H1 (cell line): ENCODE measurements around the gene CRABP1. TPM values are rescaled to one million over a fixed set of nuclear protein-coding genes. Genes with fewer than 3 reads are reported as not detected.

Experiments used
- JUND ChIP-seq: IDR thresholded peaks from 2 replicates; pipeline ENCODE4 v1.6.1; 2011; ENCODE audit warnings: mild to moderate bottlenecking, improper control_type of control experiment, low read length
- KDM5A ChIP-seq: fragments of 200-600 bp; IDR thresholded peaks from 2 replicates; pipeline ENCODE4 v1.7.1; 2012; ENCODE audit warnings: mild to moderate bottlenecking, low read length, inconsistent platforms, mixed read lengths
- SIN3A ChIP-seq, 2 experiments: IDR thresholded peaks in 1 of 2; conservative IDR thresholded peaks in 1 of 2; 2 replicates each; pipeline ENCODE4 v1.6.1; 2011 to 2012; ENCODE audit warnings: low read length in 2 of 2, improper control_type of control experiment in 1 of 2, low read depth in 1 of 2, mild to moderate bottlenecking in 1 of 2
- SIRT6 ChIP-seq: IDR thresholded peaks from one replicate; pipeline ENCODE4 v1.7.1; 2012; ENCODE audit warnings: low read length, inconsistent platforms
- SUZ12 ChIP-seq: fragments of 200-600 bp; sonication (generic); IDR thresholded peaks from 2 replicates; pipeline ENCODE4 v1.6.1; 2012; ENCODE audit warnings: mild to moderate bottlenecking, inconsistent platforms, low read length, moderate library complexity, mixed read lengths
- TEAD4 ChIP-seq: IDR thresholded peaks from 2 replicates; pipeline ENCODE4 v1.6.1; 2012; ENCODE audit warnings: low read depth, low read length, inconsistent platforms, mixed read lengths
- ZNF274 ChIP-seq: IDR thresholded peaks from 2 replicates; pipeline ENCODE4 v1.7.0; 2012; ENCODE audit warnings: low read length, borderline replicate concordance; ENCODE audit errors: extremely low read depth
- polyA plus RNA-seq, 7 experiments: library from polyadenylated mRNA; depleted of rRNA in 3 of 7; stranded (reverse) in 5 of 7; unstranded in 2 of 7; fragments of >200 nt in 5 of 7; fragments of 200-250 nt in 2 of 7; gene quantifications; 1 replicate in 5 of 7; 2 replicates in 1 of 7; 4 replicates in 1 of 7; pipeline versions ENCODE4 v1.2.1 to v1.2.3, GENCODE V29; 2011 to 2013; ENCODE audit warnings: missing spikeins in 2 of 7, mixed read lengths in 2 of 7
- total RNA-seq: library from RNA; stranded (reverse); fragmentation: NEBNext Ultra II Directional; extraction: Animal tissue kit (Norgen Biotek cat#: 25700); gene quantifications from 2 replicates; pipeline ENCODE4 v1.2.1, GENCODE V29; 2021
- TF ChIP-seq, protein P1 (sequence below): fragments of 300-600 bp; sonication (generic); IDR thresholded peaks from 2 replicates; pipeline ENCODE4 v1.7.1; 2012; ENCODE audit warnings: low read length, moderate library complexity, mild to moderate bottlenecking, inconsistent platforms; ENCODE audit not compliant: insufficient replicate concordance

Gene CRABP1
- total and polyA plus RNA-seq, 2 of the 8 experiments (the other 6 are each of a cell fraction or from before 2014, with no cell fraction given) = 385 to 655 TPM

DNA sequence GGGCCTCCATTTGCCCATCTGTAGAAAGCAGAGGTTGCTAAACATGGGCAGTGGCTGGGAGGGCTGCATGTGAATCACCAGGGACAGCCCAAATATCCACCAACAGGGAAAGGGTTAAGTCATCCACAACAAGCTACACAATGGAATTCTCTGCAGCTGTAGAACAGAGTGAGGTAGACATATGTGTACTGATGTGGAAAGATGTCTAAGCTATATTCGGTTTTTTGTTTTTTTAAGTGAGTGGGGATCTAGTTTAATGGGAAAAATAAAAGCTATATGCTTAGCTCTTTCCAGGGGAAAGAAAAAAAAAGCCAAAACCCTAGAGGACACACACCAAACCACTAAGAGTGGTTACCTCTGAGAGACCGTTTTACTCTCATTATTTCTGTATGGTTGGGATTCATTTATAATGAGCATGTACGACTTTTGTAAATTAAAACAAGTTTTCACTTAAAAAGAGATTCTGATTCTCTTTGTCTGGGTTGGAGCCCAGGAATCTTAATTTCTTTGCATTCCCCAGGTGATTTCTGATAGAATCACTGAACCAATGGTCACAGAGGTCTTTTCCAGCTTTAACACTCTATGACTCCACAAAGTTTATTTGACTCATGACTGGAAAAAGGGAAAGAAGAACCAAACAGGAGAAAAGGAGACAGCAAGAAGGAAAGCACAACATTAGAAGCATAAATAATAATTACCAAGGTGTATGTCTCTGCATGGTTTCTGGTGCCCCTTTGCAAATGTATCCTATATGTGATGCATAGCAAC, 19.1 kb downstream of the CRABP1 start (continued):
- no peak for TF ChIP-seq SIRT6
- no peak for TF ChIP-seq TEAD4
- no peak for TF ChIP-seq ZNF274
- TF ChIP-seq, protein P1, sequence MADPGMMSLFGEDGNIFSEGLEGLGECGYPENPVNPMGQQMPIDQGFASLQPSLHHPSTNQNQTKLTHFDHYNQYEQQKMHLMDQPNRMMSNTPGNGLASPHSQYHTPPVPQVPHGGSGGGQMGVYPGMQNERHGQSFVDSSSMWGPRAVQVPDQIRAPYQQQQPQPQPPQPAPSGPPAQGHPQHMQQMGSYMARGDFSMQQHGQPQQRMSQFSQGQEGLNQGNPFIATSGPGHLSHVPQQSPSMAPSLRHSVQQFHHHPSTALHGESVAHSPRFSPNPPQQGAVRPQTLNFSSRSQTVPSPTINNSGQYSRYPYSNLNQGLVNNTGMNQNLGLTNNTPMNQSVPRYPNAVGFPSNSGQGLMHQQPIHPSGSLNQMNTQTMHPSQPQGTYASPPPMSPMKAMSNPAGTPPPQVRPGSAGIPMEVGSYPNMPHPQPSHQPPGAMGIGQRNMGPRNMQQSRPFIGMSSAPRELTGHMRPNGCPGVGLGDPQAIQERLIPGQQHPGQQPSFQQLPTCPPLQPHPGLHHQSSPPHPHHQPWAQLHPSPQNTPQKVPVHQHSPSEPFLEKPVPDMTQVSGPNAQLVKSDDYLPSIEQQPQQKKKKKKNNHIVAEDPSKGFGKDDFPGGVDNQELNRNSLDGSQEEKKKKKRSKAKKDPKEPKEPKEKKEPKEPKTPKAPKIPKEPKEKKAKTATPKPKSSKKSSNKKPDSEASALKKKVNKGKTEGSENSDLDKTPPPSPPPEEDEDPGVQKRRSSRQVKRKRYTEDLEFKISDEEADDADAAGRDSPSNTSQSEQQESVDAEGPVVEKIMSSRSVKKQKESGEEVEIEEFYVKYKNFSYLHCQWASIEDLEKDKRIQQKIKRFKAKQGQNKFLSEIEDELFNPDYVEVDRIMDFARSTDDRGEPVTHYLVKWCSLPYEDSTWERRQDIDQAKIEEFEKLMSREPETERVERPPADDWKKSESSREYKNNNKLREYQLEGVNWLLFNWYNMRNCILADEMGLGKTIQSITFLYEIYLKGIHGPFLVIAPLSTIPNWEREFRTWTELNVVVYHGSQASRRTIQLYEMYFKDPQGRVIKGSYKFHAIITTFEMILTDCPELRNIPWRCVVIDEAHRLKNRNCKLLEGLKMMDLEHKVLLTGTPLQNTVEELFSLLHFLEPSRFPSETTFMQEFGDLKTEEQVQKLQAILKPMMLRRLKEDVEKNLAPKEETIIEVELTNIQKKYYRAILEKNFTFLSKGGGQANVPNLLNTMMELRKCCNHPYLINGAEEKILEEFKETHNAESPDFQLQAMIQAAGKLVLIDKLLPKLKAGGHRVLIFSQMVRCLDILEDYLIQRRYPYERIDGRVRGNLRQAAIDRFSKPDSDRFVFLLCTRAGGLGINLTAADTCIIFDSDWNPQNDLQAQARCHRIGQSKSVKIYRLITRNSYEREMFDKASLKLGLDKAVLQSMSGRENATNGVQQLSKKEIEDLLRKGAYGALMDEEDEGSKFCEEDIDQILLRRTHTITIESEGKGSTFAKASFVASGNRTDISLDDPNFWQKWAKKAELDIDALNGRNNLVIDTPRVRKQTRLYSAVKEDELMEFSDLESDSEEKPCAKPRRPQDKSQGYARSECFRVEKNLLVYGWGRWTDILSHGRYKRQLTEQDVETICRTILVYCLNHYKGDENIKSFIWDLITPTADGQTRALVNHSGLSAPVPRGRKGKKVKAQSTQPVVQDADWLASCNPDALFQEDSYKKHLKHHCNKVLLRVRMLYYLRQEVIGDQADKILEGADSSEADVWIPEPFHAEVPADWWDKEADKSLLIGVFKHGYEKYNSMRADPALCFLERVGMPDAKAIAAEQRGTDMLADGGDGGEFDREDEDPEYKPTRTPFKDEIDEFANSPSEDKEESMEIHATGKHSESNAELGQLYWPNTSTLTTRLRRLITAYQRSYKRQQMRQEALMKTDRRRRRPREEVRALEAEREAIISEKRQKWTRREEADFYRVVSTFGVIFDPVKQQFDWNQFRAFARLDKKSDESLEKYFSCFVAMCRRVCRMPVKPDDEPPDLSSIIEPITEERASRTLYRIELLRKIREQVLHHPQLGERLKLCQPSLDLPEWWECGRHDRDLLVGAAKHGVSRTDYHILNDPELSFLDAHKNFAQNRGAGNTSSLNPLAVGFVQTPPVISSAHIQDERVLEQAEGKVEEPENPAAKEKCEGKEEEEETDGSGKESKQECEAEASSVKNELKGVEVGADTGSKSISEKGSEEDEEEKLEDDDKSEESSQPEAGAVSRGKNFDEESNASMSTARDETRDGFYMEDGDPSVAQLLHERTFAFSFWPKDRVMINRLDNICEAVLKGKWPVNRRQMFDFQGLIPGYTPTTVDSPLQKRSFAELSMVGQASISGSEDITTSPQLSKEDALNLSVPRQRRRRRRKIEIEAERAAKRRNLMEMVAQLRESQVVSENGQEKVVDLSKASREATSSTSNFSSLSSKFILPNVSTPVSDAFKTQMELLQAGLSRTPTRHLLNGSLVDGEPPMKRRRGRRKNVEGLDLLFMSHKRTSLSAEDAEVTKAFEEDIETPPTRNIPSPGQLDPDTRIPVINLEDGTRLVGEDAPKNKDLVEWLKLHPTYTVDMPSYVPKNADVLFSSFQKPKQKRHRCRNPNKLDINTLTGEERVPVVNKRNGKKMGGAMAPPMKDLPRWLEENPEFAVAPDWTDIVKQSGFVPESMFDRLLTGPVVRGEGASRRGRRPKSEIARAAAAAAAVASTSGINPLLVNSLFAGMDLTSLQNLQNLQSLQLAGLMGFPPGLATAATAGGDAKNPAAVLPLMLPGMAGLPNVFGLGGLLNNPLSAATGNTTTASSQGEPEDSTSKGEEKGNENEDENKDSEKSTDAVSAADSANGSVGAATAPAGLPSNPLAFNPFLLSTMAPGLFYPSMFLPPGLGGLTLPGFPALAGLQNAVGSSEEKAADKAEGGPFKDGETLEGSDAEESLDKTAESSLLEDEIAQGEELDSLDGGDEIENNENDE = no peak
- no peak for TF ChIP-seq SUZ12
- no peak for TF ChIP-seq JUND
- TF ChIP-seq KDM5A = no peak
- TF ChIP-seq SIN3A (conservative IDR thresholded peaks at IDR 0.05 in 1 of 2, IDR thresholded peaks at IDR 0.05 in 1 of 2; ENCODE audit: low read depth in 1 of 2, low read length in 2 of 2) = no peak
